ENCODE measurements around the gene EXOC4.

GRCh38 chr7:133300088-133300487, 47.2 kb downstream of the EXOC4 start:
- TF ChIP-seq CTCF (IDR thresholded peaks at IDR 0.05) (no peak), POLR2A (IDR thresholded peaks at IDR 0.05) (no peak)

All from lower leg skin (tissue), 3 donors.